Panc1 (cell line): ENCODE measurements around the gene ZFHX2.

ENCODE experiments used
- TF ChIP-seq, protein P1 (sequence below): fragments of 450-650 bp; IDR thresholded peaks from 2 replicates; pipeline ENCODE4 v1.5.1; 2017; ENCODE audit warnings: mild to moderate bottlenecking
- TF ChIP-seq, protein P2 (sequence below), 2 experiments: IDR thresholded peaks; 2 replicates each; pipeline ENCODE4 v1.6.1; 2011 to 2012; ENCODE audit warnings: low read depth in 2 of 2, control low read depth in 1 of 2, low read length in 1 of 2, mild to moderate bottlenecking in 1 of 2, moderate library complexity in 1 of 2; ENCODE audit not compliant: insufficient read depth in 1 of 2

DNA sequence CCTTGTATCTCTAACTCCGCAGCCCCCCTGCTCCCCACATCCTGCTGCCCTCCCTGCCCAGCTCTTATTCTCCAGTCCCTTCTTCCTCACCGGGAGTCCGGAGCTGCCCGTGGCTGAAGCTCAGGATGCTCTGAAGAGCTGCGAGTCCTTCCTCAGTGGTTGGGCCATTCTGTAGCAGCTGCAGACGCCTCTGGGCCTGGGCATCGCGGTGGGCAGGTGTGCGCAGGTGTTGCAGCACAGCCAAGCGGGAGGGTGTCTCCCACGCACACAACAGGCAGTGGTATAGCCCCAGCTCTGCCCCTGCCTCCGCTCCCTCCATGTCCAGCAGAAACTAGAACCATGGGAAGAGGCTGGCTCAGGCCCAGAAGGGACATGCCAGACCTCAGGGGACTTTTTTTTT lies 20.2 kb downstream of the ZFHX2 start:
- TF ChIP-seq, protein P1, sequence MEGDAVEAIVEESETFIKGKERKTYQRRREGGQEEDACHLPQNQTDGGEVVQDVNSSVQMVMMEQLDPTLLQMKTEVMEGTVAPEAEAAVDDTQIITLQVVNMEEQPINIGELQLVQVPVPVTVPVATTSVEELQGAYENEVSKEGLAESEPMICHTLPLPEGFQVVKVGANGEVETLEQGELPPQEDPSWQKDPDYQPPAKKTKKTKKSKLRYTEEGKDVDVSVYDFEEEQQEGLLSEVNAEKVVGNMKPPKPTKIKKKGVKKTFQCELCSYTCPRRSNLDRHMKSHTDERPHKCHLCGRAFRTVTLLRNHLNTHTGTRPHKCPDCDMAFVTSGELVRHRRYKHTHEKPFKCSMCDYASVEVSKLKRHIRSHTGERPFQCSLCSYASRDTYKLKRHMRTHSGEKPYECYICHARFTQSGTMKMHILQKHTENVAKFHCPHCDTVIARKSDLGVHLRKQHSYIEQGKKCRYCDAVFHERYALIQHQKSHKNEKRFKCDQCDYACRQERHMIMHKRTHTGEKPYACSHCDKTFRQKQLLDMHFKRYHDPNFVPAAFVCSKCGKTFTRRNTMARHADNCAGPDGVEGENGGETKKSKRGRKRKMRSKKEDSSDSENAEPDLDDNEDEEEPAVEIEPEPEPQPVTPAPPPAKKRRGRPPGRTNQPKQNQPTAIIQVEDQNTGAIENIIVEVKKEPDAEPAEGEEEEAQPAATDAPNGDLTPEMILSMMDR: no peak
- TF ChIP-seq, protein P2, sequence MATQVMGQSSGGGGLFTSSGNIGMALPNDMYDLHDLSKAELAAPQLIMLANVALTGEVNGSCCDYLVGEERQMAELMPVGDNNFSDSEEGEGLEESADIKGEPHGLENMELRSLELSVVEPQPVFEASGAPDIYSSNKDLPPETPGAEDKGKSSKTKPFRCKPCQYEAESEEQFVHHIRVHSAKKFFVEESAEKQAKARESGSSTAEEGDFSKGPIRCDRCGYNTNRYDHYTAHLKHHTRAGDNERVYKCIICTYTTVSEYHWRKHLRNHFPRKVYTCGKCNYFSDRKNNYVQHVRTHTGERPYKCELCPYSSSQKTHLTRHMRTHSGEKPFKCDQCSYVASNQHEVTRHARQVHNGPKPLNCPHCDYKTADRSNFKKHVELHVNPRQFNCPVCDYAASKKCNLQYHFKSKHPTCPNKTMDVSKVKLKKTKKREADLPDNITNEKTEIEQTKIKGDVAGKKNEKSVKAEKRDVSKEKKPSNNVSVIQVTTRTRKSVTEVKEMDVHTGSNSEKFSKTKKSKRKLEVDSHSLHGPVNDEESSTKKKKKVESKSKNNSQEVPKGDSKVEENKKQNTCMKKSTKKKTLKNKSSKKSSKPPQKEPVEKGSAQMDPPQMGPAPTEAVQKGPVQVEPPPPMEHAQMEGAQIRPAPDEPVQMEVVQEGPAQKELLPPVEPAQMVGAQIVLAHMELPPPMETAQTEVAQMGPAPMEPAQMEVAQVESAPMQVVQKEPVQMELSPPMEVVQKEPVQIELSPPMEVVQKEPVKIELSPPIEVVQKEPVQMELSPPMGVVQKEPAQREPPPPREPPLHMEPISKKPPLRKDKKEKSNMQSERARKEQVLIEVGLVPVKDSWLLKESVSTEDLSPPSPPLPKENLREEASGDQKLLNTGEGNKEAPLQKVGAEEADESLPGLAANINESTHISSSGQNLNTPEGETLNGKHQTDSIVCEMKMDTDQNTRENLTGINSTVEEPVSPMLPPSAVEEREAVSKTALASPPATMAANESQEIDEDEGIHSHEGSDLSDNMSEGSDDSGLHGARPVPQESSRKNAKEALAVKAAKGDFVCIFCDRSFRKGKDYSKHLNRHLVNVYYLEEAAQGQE (IDR thresholded peaks at IDR 0.05; ENCODE audit: insufficient read depth in 1 of 2, low read depth in 2 of 2, low read length in 1 of 2): no peak
